HG03280 (cell line): ENCODE measurements around the gene NUCB1.

Experiments
- ATAC-seq: cut with Tn5 transposase; IDR thresholded peaks from one replicate; pipeline ENCODE4 v1.9.1; 2021; ENCODE audit warnings: mild to moderate bottlenecking, moderate library complexity; ENCODE audit not compliant: unreplicated experiment

The NUCB1 gene

DNA sequence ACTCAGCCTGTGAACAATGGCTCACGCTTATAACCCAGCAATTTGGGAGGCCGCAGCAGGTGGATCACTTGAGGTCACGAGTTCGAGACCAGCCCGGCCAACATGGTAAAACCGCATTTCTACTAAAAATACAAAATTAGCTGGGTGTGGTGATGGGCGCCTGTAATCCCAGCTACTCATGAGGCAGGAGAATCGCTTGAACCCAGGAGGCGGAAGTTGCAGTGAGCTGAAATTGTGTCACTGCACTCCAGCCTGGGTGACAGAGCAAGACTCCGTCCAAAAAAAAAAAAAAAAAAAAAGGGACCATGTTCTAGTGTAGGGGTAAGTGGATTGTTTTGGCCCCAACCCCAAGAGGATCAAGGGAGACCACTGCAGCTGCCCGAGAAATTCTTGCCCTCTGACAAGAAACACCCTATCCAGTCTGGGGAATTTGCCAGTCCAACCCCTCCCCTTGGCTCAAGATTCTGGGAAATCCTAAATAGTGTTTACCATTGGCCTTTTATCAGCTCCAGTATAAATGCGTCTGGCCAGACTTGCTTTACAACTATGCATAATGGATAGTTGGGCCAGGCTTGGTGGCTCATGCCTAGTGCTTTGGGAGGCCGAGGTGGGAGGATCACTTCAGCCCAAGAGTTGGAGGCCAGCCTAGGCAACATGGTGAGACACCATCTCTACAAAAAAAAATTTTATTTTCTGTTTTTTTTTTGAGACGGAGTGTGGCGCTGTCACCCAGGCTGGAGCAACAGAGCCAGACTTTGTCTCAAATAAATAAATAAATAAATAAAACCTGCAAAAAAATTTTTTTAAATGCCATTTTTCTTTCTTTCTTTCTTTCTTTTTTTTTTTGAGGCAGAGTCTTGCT lies 28.3 kb downstream of the NUCB1 start:
- ATAC-seq: no peak

DNA sequence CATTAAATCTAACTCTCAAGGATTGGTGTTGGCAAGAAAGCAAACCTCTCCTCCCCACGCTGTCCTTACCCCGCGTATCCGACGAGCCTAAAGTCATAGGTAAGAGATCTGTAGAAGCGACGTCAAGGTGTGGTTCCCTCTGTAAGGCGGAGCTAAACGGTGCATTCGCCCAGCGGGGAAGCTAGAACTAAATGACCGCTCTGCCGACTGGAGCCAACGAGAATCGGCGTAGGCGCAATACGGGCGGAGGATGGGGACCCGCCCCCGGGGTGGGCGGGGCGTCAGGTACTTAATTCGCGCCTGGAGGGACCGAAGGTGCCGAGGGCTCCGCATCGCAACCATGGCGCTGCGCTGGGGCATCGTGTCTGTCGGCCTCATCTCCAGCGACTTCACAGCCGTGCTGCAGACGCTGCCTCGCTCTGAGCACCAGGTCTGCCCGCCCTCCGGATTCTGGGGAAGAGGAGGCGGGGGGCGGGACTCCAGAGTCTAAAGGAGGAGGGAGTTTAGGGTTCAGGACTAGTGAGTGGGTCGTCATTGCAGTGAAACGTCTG lies 33.3 kb downstream of the NUCB1 start, which contains the start of gene DHDH:
TSS of gene DHDH (plus strand) at position 318 of the 551 bp plus-strand sequence. CDS start at position 341, 23 bp downstream.
- peak; percentile 65 for ATAC-seq

GRCh38 chr19:48934837-48935236 lies 34.7 kb downstream of the NUCB1 start:
- ATAC-seq: no peak

DNA sequence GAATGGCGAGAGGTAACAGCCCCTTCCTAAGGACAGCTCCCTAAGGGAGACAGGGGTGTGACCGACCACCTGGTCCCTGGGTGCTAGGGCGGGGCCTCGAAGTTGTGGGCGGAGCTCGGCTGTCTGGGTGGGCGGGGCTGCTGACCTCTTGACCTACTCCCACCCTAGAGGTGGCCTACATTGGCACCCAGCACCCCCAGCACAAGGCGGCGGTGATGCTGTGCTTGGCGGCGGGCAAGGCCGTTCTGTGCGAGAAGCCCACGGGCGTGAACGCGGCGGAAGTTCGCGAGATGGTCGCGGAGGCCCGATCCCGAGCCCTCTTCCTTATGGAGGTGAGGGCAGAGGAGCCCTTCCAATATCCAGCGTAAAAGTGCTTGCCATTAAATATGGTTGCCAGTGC lies 35.8 kb downstream of the NUCB1 start:
- ATAC-seq: no peak

DNA sequence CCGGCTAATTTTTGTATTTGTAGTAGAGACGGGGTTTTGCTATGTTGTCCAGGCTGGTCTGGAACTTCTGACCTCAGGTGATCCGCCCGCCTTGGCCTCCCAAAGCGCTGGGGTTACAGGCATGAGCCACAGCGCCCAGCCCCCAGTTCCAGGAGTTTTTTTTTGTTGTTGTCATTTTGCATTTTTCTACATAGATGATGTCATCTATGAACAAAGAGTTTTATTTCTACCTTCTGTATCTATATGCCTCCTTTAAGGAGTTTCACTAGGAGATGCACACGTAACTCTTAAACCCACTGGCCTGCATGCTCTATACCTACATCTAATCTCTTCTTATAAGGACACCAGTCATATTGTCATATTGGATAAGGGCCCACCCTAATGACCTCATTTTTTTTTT lies 38.1 kb downstream of the NUCB1 start:
- ATAC-seq: no peak

GRCh38 chr19:48940902-48941301 lies 40.8 kb downstream of the NUCB1 start:
- no peak for ATAC-seq

DNA sequence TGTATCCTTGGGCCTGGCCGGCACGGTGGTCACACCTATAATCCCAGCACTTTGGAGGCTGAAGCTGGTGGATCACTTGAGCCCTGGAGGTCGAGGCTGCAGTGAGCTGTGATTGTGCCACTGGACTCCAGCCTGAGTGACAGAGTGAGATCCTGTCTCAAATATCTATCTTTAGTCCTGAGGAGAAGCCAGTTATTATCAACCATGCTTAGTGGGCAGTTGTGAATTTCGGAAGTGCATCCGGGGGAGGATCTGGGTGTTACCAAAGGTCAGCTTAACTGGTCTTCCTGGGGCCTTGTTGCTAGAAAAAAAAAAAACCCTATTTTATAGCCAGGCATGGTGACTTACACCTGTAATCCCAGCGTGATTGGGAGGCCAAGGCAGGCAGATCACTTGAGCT lies 43.0 kb downstream of the NUCB1 start:
- ATAC-seq: no peak

GRCh38 chr19:48945415-48945814 lies 45.3 kb downstream of the NUCB1 start:
- ATAC-seq: no peak

- ATAC-seq: no peak
Observed at GRCh38 chr19:48945817-48946216, 45.7 kb downstream of the NUCB1 start.

GRCh38 chr19:48946463-48947257 lies 46.5 kb downstream of the NUCB1 start:
- ATAC-seq: no peak

DNA sequence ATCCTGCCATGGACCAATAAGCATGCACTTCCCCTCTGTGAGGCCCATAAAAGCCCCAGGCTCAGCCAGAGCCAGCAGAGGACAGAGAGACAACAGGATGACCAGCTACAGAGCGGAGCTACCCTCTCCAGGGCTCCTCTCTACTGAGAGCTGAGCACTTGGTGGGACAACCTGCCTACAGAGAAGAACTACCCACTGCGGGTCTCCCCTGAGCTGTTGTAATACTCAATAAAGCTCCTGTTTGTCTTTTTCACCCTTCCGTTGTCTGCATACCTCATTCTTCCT lies 47.1 kb downstream of the NUCB1 start:
- no peak for ATAC-seq

DNA sequence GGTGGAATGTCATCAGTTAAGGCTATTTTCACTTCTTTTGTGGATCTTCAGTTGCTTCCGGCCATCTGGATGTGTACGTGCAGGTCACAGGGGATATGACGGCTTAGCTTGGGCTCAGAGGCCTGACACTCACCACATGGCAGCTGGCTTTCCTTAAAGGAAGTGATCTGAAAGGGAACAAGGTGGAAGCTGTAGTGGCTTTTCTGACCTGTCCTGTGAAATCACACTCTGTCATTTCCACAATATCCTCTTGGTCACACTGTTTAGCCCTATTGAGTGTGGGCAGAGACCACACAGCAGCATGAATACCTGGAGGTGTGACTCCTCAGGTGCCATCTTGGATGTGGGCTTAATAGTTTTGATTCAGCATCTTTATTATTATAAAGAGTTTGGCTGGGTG lies 50.0 kb downstream of the NUCB1 start:
- ATAC-seq: no peak

GRCh38 chr19:48950830-48951519 lies 50.9 kb downstream of the NUCB1 start:
- no peak for ATAC-seq

GRCh38 chr19:48953141-48953540 lies 53.0 kb downstream of the NUCB1 start:
- ATAC-seq: no peak

- ATAC-seq: no peak
Observed at GRCh38 chr19:48953990-48954594, 54.0 kb downstream of the NUCB1 start.

GRCh38 chr19:48954595-48955307 lies 54.6 kb downstream of the NUCB1 start, which contains the start of gene BAX:
TSS of gene BAX (plus strand) at chr19:48954875. CDS start at chr19:48954929, 54 bp downstream.
- ATAC-seq: peak; percentile 84

DNA sequence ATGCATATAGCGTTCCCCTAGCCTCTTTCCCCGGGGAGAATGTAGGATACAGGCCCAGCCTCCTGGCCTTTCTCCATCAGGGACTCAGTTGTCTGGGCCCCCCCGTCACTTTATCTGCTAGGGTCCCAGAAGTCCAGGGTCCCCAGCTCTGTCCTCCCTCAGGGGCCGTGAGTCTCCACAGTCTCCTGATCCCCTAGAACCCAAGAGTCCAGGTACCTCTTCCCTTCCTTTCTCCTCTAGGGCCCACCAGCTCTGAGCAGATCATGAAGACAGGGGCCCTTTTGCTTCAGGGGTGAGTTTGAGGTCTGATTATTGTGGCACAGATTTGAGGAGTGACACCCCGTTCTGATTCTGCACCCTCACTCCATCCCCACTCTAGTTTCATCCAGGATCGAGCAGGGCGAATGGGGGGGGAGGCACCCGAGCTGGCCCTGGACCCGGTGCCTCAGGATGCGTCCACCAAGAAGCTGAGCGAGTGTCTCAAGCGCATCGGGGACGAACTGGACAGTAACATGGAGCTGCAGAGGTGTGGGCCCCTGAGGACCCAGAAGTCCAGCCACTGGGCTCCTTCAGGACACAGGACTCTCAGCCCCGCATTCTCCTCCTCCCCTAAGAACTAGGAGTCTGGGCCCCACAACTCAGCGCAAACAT lies 55.3 kb downstream of the NUCB1 start:
- no peak for ATAC-seq

DNA sequence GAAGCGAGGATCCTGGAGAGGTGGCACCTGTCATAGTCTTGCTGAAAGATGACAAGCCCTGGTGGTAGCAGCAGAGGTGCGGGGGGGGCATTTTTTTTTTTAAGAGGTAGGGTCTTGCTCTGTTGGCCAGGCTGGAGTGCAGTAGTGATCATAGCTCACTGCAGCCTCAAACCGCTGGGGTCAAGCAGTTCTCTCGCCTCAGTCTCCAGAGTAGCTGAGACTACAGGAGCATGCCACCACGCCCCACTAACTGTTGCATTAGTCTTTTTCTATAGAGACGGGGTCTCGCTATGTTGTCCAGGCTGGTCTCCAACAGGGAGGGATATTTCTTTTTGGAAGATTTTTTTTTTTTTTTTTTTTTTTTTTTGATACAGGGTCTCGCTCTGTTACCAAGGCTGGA lies 57.9 kb downstream of the NUCB1 start:
- ATAC-seq: no peak

DNA sequence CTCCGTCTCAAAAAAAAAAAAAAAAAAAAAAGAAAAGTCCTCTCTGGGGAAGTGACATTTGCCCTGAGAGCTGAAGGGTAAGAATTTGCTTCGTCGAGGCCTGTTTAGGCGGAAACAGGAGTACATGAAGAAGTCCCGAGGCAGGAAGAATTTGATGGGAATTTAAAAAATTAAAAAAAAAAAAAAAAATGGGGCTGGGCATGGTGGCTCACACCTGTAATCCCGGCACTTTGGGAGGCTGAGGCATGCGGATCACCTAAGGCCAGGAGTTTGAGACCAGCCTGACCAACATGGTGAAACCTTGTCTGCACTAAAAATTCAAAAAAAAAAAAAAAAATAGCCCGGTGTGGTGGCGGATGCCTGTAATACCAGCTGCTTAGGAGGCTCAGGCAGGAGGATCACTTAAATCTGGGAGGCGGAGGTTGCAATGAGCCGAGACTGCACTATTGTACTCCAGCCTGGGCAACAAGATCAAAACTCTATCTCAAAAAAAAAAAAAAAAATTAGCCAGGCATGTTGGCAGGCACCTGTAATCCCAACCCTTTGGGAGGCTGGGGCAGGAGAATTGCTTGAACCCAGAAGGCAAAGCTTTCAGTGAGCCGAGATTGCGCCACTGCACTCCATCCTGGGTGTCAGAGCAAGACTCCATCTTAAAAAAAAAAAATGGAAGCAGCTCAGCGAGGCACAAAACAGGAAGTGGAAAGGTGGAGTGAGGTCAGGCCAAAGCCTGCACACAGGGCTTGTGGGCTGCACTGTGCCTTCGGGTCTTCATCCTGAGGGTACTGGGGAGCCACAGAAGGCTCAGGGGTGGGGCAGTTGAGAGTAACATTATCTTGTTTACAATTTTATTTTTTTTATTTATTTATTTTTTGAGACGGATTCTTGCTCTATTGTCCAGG lies 59.5 kb downstream of the NUCB1 start:
- no peak for ATAC-seq
